VCaP (cell line): ENCODE results near the gene ZNF124.
"Not testable (repeated sequence)": the region's sequence is repeated elsewhere in the genome, so short reads cannot be mapped to it uniquely, and the experiment has no call there.

ENCODE experiments used
- H3K27ac ChIP-seq: fragments of 450-650 bp; 2 replicates; pipeline ENCODE4 v1.5.1; 2017
- CTCF ChIP-seq: fragments of 450-650 bp; conservative IDR thresholded peaks from 2 replicates; pipeline ENCODE4 v1.5.1; 2017; ENCODE audit warnings: mild to moderate bottlenecking, moderate library complexity

The ZNF124 gene

DNA sequence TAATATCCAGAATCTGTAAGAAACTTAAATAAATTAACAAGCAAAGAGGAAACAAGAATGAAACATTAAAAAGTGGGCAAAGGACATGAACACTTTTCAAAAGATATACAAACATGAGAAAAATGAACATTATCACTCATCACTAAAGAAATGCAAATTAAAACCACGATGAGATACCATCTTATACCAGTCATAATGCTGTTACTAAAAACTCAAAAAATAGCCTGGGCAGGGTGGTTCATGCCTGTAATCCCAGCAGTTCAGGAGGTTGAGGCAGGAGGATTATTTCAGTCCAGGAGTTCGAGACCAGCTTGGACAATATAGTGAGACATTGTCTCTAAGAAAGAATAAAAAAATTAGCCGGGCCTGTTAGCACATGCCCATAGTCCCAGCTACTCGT is 6.1 kb downstream of the ZNF124 start:
- TF ChIP-seq CTCF, result no peak
- no peak overlapping the region for H3K27ac ChIP-seq

DNA sequence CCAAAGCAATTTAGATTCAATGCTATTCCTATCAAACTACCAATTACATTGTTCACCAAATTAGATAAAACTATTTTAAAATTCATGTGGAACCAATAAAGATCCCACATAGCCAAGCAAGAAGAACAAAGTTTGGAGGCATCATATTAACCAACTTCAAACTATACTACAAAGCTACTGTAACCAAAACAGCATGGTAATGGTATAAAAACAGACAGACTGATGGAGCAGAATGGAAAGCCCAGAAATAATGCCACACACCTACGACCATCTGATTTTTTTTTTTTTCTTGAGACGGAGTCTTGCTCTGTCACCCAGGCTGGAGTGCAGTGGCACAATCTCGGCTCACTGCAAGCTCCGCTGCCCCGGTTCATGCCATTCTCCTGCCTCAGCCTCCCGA is 7.1 kb downstream of the ZNF124 start:
- no peak for TF ChIP-seq CTCF

GRCh38 chr1:247156787-247157232 is 15.0 kb downstream of the ZNF124 start:
- H3K27ac ChIP-seq, result no peak overlapping the region
- no peak for TF ChIP-seq CTCF

More for the DNA sequence above, 7.1 kb downstream of the ZNF124 start:
- no peak overlapping the region for H3K27ac ChIP-seq

- no peak for TF ChIP-seq CTCF
- no peak overlapping the region for H3K27ac ChIP-seq
Measured at GRCh38 chr1:247147781-247148180, 24.0 kb downstream of the ZNF124 start.

DNA sequence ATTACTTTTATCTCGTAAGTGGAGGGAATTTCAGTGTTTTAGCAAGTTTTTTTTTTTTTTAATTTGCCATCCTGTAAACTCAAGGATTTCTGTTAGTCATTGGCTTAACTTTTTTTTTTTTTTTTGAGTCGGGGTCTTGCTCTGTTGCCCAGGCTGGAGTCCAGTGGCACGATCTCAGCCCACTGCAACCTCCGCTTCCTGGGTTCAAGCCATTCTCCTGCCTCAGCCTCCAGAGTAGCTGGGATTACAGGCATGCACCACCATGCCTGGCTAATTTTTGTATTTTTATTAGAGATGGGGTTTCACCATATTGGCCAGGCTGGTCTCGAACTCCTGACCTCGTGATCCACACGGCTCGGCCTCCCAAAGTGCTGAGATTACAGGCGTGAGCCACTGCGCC is 24.7 kb downstream of the ZNF124 start:
- H3K27ac ChIP-seq, result not testable (repeated sequence)

GRCh38 chr1:247146671-247147070 is 25.1 kb downstream of the ZNF124 start:
- no peak overlapping the region for H3K27ac ChIP-seq
- peak; percentile 35 for TF ChIP-seq CTCF

GRCh38 chr1:247145279-247145678 is 26.5 kb downstream of the ZNF124 start:
- TF ChIP-seq CTCF, result no peak
- H3K27ac ChIP-seq, result no peak overlapping the region

GRCh38 chr1:247139557-247139956 is 32.3 kb downstream of the ZNF124 start:
- H3K27ac ChIP-seq, result not testable (repeated sequence)

DNA sequence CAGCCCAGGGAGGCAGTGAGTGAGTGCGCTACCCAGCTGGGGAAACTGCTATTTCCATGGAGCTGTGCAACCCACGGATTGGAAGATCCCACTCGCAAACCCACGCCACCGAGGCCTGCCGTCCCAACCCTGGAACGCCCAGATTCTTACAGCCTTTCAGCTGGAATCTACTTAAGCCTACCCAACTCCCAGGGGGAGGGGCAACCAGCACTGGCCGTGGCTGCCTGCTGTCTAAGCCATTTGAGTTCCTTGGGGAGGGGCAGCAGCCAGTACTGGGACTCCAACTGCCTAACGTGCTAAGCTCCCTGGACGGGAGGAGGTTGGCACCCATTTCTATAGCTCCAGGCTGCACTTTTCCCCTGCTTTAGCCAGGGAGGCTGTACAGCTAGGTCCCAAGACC is 40.6 kb downstream of the ZNF124 start:
- H3K27ac ChIP-seq, result no peak overlapping the region
- TF ChIP-seq CTCF, result no peak

GRCh38 chr1:247127519-247128282 is 44.1 kb downstream of the ZNF124 start:
- H3K27ac ChIP-seq, result not testable (repeated sequence)

- H3K27ac ChIP-seq, result not testable (repeated sequence)
Measured at GRCh38 chr1:247126601-247127000, 45.2 kb downstream of the ZNF124 start.

- H3K27ac ChIP-seq, result not testable (repeated sequence)
Measured at GRCh38 chr1:247126166-247126565, 45.7 kb downstream of the ZNF124 start.
